Right atrium auricular region (tissue), 2 donors: ENCODE results near the gene RAB3IP. TPM values are rescaled to one million over a fixed set of nuclear protein-coding genes. Genes with fewer than 3 reads are reported as not detected.
"Not testable (repeated sequence)": the region's sequence is repeated elsewhere in the genome, so short reads cannot be mapped to it uniquely, and the experiment has no call there.

Source experiments
- DNase-seq: peaks from one replicate; pipeline ENCODE4 v3.0.0-alpha.2; 2019; ENCODE audit warnings: low spot score
- H3K27ac ChIP-seq, 2 donors: fragments of 200-600 bp; sonication (generic); 1 replicate in 1 of 2; 2 replicates in 1 of 2; pipeline ENCODE4 v1.5.1; 2016 to 2019
- H3K27me3 ChIP-seq, 2 donors: fragments of 200-600 bp; sonication (generic); one replicate each; pipeline versions ENCODE4 v1.5.1 to v1.6.0; 2017 to 2019
- H3K36me3 ChIP-seq: fragments of 200-600 bp; sonication (generic); one replicate; pipeline ENCODE4 v1.5.1; 2016
- H3K4me1 ChIP-seq, 2 donors: fragments of 200-600 bp; sonication (generic); one replicate each; pipeline versions ENCODE4 v1.5.1 to v1.6.0; 2017 to 2019
- H3K4me3 ChIP-seq, 2 donors: fragments of 200-600 bp; sonication (generic); 1 replicate in 1 of 2; 2 replicates in 1 of 2; pipeline ENCODE4 v1.5.1; 2017 to 2019; ENCODE audit warnings: mild to moderate bottlenecking in 1 of 2, moderate library complexity in 1 of 2
- H3K9me3 ChIP-seq, 2 donors: fragments of 200-600 bp; sonication (generic); one replicate each; pipeline ENCODE4 v1.5.1; 2019
- total RNA-seq, 2 donors: library from RNA; depleted of rRNA; stranded (reverse); fragments of >200 nt; gene quantifications; one replicate each; pipeline ENCODE4 v1.1.0, GENCODE V29; 2016
- TF ChIP-seq, protein P1 (sequence below), 2 donors: fragments of 200-600 bp; sonication (generic); IDR thresholded peaks; one replicate each; pipeline ENCODE4 v1.5.1; 2019; ENCODE audit warnings: antibody characterized with exemption in 2 of 2

The RAB3IP gene
- total RNA-seq, 2 donors from 2014 or later: 27.2 to 37.1 TPM

DNA sequence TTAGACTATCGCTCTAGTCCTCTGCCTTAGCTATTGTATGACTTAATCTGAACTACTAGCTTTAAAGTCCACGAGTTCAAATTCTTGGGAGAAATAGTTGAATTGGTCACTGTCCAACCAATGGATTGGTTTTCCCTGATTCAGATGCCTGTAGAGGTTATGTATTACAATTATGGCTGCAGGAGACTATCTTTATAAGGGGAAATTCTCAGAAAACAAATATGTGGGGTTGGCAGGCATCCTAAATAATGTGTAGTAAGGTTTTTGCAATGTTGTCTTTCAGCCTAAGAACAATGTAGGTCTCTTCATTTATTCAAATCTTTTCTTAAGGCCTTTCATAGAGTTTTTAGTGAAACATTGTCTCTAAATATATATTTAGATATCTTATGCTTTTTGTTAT, 113.3 kb downstream of the RAB3IP start:
- no peak for DNase-seq
- H3K36me3 ChIP-seq: no peaks in the 10 kb centered on the region
- peaks cover 0 to 6% of the 10 kb centered on the region in 2 donors for H3K9me3 ChIP-seq
- H3K4me3 ChIP-seq: no peak overlapping the region
- TF ChIP-seq, protein P1, sequence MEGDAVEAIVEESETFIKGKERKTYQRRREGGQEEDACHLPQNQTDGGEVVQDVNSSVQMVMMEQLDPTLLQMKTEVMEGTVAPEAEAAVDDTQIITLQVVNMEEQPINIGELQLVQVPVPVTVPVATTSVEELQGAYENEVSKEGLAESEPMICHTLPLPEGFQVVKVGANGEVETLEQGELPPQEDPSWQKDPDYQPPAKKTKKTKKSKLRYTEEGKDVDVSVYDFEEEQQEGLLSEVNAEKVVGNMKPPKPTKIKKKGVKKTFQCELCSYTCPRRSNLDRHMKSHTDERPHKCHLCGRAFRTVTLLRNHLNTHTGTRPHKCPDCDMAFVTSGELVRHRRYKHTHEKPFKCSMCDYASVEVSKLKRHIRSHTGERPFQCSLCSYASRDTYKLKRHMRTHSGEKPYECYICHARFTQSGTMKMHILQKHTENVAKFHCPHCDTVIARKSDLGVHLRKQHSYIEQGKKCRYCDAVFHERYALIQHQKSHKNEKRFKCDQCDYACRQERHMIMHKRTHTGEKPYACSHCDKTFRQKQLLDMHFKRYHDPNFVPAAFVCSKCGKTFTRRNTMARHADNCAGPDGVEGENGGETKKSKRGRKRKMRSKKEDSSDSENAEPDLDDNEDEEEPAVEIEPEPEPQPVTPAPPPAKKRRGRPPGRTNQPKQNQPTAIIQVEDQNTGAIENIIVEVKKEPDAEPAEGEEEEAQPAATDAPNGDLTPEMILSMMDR (IDR thresholded peaks at IDR 0.05): no peak
- H3K27ac ChIP-seq: no peak overlapping the region
- H3K27me3 ChIP-seq: no peaks in the 10 kb centered on the region
- H3K4me1 ChIP-seq: no peaks in the 10 kb centered on the region

DNA sequence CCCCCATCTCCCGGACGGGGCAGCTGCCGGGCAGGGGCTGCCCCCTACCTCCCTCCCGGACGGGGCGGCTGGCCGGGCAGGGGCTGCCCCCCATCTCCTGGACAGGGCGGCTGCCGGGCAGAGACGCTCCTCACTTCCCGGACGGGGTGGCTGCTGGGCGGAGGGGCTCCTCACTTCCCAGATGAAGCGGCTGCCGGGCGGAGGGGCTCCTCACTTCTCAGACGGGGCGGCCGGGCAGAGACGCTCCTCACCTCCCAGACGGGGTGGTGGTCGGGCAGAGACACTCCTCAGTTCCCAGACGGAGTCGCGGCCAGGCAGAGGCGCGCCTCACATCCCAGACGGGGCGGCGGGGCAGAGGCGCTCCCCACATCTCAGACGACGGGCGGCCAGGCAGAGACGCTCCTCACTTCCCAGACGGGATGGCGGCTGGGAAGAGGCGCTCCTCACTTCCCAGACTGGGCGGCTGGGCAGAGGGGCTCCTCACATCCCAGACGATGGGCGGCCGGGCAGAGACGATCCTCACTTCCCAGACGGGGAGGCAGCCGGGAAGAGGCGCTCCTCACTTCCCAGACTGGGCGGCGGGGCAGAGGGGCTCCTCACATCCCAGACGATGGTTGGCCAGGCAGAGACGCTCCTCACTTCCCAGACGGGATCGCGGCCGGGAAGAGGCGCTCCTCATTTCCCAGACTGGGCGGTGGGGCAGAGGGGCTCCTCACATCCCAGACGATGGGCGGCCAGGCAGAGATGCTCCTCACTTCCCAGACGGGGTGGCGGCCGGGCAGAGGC, 114.7 kb downstream of the RAB3IP start:
- H3K27ac ChIP-seq, H3K9me3 ChIP-seq, H3K27me3 ChIP-seq, H3K4me3 ChIP-seq, H3K36me3 ChIP-seq, DNase-seq, H3K4me1 ChIP-seq: not testable (repeated sequence)

DNA sequence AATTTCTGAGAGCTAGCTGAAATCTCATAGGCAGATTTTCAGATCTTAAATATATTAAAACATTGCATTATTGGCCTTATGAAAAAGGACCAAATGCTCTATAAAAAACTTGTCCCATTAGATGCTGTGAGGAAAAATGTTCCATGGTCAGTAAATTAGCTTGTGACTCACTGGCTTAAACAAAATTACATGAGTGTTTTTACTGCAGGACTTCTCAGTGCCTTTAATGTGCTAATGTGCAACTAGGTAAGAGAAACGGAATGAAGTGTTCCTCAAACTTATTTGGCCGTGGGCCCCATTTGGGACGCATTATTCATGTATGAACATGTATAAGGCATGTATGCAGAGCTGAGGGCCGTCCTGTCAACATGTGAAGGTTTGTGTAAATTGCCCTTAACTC, 128.0 kb downstream of the RAB3IP start:
- Histone ChIP-seq H3K4me1 (no peaks in the 10 kb centered on the region), H3K36me3 (no peaks in the 10 kb centered on the region), H3K9me3 (no peaks in the 10 kb centered on the region), H3K27me3 (no peaks in the 10 kb centered on the region), H3K27ac (no peak overlapping the region), H3K4me3 (no peak overlapping the region)
- TF ChIP-seq, protein P1 (IDR thresholded peaks at IDR 0.05): no peak
- DNase-seq: no peak

DNA sequence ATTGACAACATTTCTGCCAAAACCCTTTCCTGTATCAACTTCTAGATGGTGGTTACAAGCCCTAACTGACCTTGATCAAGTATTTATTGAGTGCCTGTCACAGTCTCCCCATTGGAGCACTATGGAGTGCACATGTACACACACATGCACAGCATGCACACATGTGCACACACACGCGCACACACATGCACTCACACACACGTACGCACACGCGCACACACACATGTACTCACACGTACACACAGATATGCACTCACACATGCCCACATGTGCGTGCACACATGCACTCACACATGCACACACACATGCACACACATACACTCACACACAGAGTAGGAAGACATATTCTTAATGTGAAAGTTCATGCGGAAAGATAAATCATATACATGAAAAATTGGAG, 130.0 kb downstream of the RAB3IP start:
- no peaks in the 10 kb centered on the region for H3K27me3 ChIP-seq
- no peaks in the 10 kb centered on the region for H3K36me3 ChIP-seq
- H3K27ac ChIP-seq: no peak overlapping the region
- no peaks in the 10 kb centered on the region for H3K4me1 ChIP-seq
- H3K9me3 ChIP-seq: no peaks in the 10 kb centered on the region
- TF ChIP-seq, protein P1 (IDR thresholded peaks at IDR 0.05): no peak
- no peak overlapping the region for H3K4me3 ChIP-seq
- no peak for DNase-seq

DNA sequence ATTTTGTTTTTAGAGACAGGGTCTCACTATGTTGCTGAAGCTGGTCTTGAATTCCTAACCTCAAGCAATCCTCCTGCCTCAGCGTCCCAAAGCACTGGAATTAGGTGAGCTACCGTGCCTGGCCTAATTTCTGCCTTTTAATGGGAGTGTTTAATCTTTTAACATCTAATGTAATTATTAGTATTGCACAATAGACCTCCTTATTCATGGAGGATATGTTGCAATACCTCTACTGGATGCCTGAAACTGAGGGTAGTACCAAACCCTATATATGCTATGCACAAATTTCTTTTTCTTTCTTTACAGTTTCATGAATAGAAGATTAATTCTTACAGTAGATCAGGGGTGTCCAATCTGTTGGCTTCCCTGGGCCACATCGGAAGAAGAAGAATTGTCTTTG, 134.1 kb downstream of the RAB3IP start:
- no peaks in the 10 kb centered on the region for H3K9me3 ChIP-seq
- H3K4me1 ChIP-seq: no peaks in the 10 kb centered on the region
- no peak overlapping the region for H3K27ac ChIP-seq
- no peak overlapping the region for H3K4me3 ChIP-seq
- TF ChIP-seq, protein P1 (IDR thresholded peaks at IDR 0.05): no peak
- H3K36me3 ChIP-seq: no peaks in the 10 kb centered on the region
- no peaks in the 10 kb centered on the region for H3K27me3 ChIP-seq
- no peak for DNase-seq

Other genes starting within 250 kb of the RAB3IP start
- gene CCT2, start 153.4 kb upstream of the RAB3IP start, total RNA-seq: 100 to 1,000 TPM in 1 of 2 donors, 10 to 100 TPM in 1; 71.4 to 104 TPM
- 10 to 100 TPM in 1 of 2 donors, 1 to 10 TPM in 1; 3.1 to 32.4 TPM for gene LRRC10, start 128.0 kb upstream of the RAB3IP start, total RNA-seq
- gene BEST3, start 39.6 kb upstream of the RAB3IP start, total RNA-seq: 1 to 10 TPM in 1 of 2 donors, not detected in 1; 1.4 TPM
- not detected for gene MYRFL, start 86.4 kb downstream of the RAB3IP start, total RNA-seq